Suprapubic skin (tissue), 4 donors: ENCODE data around the gene XAB2. TPM values are rescaled to one million over a fixed set of nuclear protein-coding genes. Genes with fewer than 3 reads are reported as not detected.

Experiments
- DNase-seq, 2 donors: peaks; one replicate each; pipeline ENCODE4 v3.0.0-alpha.2; 2019; ENCODE audit warnings: low spot score in 2 of 2
- H3K27ac ChIP-seq: fragments of 200-600 bp; sonication (generic); one replicate; pipeline ENCODE4 v1.5.1; 2019
- H3K27me3 ChIP-seq: fragments of 200-600 bp; sonication (generic); one replicate; pipeline ENCODE4 v1.5.1; 2019
- H3K36me3 ChIP-seq: fragments of 200-600 bp; sonication (generic); one replicate; pipeline ENCODE4 v1.5.1; 2019
- H3K4me1 ChIP-seq: fragments of 200-600 bp; sonication (generic); one replicate; pipeline ENCODE4 v1.5.1; 2019
- H3K4me3 ChIP-seq: fragments of 200-600 bp; sonication (generic); one replicate; pipeline ENCODE4 v1.5.1; 2019; ENCODE audit warnings: mild to moderate bottlenecking
- H3K9me3 ChIP-seq: fragments of 200-600 bp; sonication (generic); one replicate; pipeline ENCODE4 v1.5.1; 2019
- EP300 ChIP-seq: sonication (generic); formaldehyde crosslinking; IDR thresholded peaks from one replicate; pipeline ENCODE4 v1.6.1; 2017; ENCODE audit warnings: antibody characterized with exemption
- POLR2A ChIP-seq, 2 donors: fragments of 450-650 bp; IDR thresholded peaks; one replicate each; pipeline ENCODE4 v1.6.1; 2017; ENCODE audit warnings: antibody characterized with exemption in 2 of 2, mild to moderate bottlenecking in 2 of 2, moderate library complexity in 2 of 2
- POLR2AphosphoS5 ChIP-seq, 3 donors: sonication (generic); formaldehyde crosslinking; IDR thresholded peaks; one replicate each; pipeline ENCODE4 v1.6.1; 2017; ENCODE audit warnings: antibody characterized with exemption in 3 of 3
- WGBS: methylation state at CpG from one replicate; pipeline ENCODE4 v1.1.5; 2018; 5-methylcytosine and 5-hydroxymethylcytosine counted together
- total RNA-seq, 4 donors: library from RNA; depleted of rRNA; stranded (reverse); fragments of >200 nt; gene quantifications; one replicate each; pipeline ENCODE4 v1.1.0, GENCODE V29; 2016
- TF ChIP-seq, protein P1 (sequence below), 2 donors: fragments of 200-600 bp in 1 of 2; fragments of 450-650 bp in 1 of 2; sonication (generic) in 1 of 2; IDR thresholded peaks; one replicate each; pipeline ENCODE4 v1.5.1; 2016 to 2019; ENCODE audit warnings: antibody characterized with exemption in 2 of 2, mild to moderate bottlenecking in 1 of 2, moderate library complexity in 1 of 2

XAB2 gene
- total RNA-seq, 4 donors from 2014 or later: 45.1 to 68.2 (median 55.5) TPM

DNA sequence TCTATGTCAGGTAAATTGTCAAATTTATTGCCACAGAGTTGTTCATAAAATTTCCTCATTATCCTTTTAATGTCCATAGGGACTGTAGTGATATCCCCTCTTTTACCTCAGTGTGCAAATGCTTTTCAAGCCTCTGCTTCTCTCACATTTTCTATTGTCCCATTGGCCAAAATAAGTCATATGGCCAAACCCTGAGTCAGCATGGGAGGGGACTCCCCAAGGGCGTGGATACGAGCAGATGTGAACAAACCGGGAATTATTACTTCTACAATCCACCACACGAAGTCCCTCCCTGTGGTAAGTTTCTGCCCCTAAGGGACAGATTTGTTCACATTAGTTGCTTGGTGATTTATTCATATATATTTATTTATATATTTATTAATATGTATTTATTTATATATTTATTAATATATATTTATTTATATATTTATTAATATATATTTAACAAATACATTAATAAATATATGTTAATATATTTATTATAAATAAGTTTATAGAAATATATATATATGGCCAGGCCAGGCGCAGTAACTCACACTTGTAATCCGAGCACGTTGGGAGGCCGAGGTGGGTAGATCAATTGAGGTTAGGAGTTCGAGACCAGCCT, 53.8 kb downstream of the XAB2 start:
- H3K4me3 ChIP-seq: no peak overlapping the region
- 53% methylated on average over 9 of the region's 9 CpGs for WGBS

DNA sequence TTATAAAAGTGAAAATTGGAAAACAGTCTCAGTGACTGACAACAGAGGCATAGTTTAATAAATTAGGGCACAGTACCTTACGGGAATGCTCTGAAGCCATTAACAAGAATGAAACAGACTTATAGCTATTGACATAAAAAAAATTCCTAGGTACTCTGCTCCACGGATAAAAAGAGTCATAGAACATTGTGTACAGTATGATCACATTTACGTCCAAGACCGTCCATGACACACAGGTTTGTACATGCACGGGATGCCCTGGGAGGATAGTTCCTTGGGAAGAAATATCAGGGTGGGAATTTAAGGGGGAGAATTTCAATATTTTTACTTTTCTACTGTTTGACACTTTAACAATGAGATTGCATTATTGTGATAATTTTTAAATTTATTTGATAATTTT, 58.6 kb downstream of the XAB2 start:
- TF ChIP-seq, protein P1, sequence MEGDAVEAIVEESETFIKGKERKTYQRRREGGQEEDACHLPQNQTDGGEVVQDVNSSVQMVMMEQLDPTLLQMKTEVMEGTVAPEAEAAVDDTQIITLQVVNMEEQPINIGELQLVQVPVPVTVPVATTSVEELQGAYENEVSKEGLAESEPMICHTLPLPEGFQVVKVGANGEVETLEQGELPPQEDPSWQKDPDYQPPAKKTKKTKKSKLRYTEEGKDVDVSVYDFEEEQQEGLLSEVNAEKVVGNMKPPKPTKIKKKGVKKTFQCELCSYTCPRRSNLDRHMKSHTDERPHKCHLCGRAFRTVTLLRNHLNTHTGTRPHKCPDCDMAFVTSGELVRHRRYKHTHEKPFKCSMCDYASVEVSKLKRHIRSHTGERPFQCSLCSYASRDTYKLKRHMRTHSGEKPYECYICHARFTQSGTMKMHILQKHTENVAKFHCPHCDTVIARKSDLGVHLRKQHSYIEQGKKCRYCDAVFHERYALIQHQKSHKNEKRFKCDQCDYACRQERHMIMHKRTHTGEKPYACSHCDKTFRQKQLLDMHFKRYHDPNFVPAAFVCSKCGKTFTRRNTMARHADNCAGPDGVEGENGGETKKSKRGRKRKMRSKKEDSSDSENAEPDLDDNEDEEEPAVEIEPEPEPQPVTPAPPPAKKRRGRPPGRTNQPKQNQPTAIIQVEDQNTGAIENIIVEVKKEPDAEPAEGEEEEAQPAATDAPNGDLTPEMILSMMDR (IDR thresholded peaks at IDR 0.05): no peak
- TF ChIP-seq POLR2A (IDR thresholded peaks at IDR 0.05) (no peak), EP300 (no peak), POLR2AphosphoS5 (IDR thresholded peaks at IDR 0.05) (no peak)
- no peaks in the 10 kb centered on the region for H3K4me1 ChIP-seq
- H3K4me3 ChIP-seq: no peak overlapping the region
- H3K27ac ChIP-seq: peak overlapping the region; percentile 38
- WGBS: 46% methylated on average over 5 of the region's 5 CpGs
- DNase-seq: no peak
- no peaks in the 10 kb centered on the region for H3K36me3 ChIP-seq
- no peaks in the 10 kb centered on the region for H3K9me3 ChIP-seq
- H3K27me3 ChIP-seq: no peaks in the 10 kb centered on the region

More for the DNA sequence above, 53.8 kb downstream of the XAB2 start:
- H3K36me3 ChIP-seq: no peaks in the 10 kb centered on the region
- DNase-seq: no peak
- TF ChIP-seq, protein P1 (IDR thresholded peaks at IDR 0.05): no peak
- TF ChIP-seq EP300 (no peak), POLR2A (IDR thresholded peaks at IDR 0.05) (no peak), POLR2AphosphoS5 (IDR thresholded peaks at IDR 0.05) (no peak)
- no peak overlapping the region for H3K27ac ChIP-seq
- H3K27me3 ChIP-seq: no peaks in the 10 kb centered on the region
- H3K9me3 ChIP-seq: no peaks in the 10 kb centered on the region
- no peaks in the 10 kb centered on the region for H3K4me1 ChIP-seq

Other genes with a start within 250 kb of the XAB2 start
- gene PEX11G, start 140.5 kb downstream of the XAB2 start, total RNA-seq: 1 to 10 TPM; 2.9 to 5.2 (median 4.1) TPM
- 10 to 100 TPM; 28.7 to 48.5 (median 39.5) TPM for gene ZNF358, start 113.4 kb downstream of the XAB2 start, total RNA-seq
- 10 to 100 TPM; 15.9 to 43.6 (median 29.5) TPM for gene MCOLN1, start 106.9 kb downstream of the XAB2 start, total RNA-seq
- gene PNPLA6, start 93.8 kb downstream of the XAB2 start, total RNA-seq: 100 to 1,000 TPM in 1 of 4 donors, 10 to 100 TPM in 3; 57.8 to 112 (median 78.5) TPM
- gene CAMSAP3, start 33.7 kb downstream of the XAB2 start, total RNA-seq: 10 to 100 TPM; 60.5 to 82.7 (median 63.9) TPM
- gene PET100, start 248 bp upstream of the XAB2 start, total RNA-seq: 10 to 100 TPM; 11.4 to 17.4 (median 12.6) TPM
- gene PCP2, start 4.2 kb upstream of the XAB2 start, total RNA-seq: 1 to 10 TPM; 1.6 to 9.9 (median 1.6) TPM
- 10 to 100 TPM; 41.2 to 88.7 (median 50.9) TPM for gene STXBP2, start 7.6 kb upstream of the XAB2 start, total RNA-seq
- not detected for gene RETN, start 39.5 kb upstream of the XAB2 start, total RNA-seq
- gene MCEMP1, start 47.5 kb upstream of the XAB2 start, total RNA-seq: 1 to 10 TPM in 1 of 4 donors, not detected in 3; 1.4 TPM
- gene TRAPPC5, start 51.3 kb upstream of the XAB2 start, total RNA-seq: 100 to 1,000 TPM in 2 of 4 donors, 10 to 100 TPM in 2; 63.0 to 144 (median 103) TPM
- gene FCER2, start 72.6 kb upstream of the XAB2 start, total RNA-seq: not detected
- gene CLEC4G, start 102.6 kb upstream of the XAB2 start, total RNA-seq: 1 to 10 TPM in 1 of 4 donors, under 1 TPM in 1, not detected in 2; 0.49 to 3.9 TPM
- gene CD209, start 118.0 kb upstream of the XAB2 start, total RNA-seq: 1 to 10 TPM in 1 of 4 donors, under 1 TPM in 3; 0.16 to 1.6 (median 0.50) TPM
- not detected for gene CLEC4M, start 133.7 kb upstream of the XAB2 start, total RNA-seq
- 10 to 100 TPM; 17.2 to 29.4 (median 25.6) TPM for gene EVI5L, start 200.7 kb upstream of the XAB2 start, total RNA-seq
- gene PRR36, start 244.8 kb upstream of the XAB2 start, total RNA-seq: 1 to 10 TPM in 1 of 4 donors, under 1 TPM in 3; 0.26 to 1.1 (median 0.74) TPM